HG03469 (cell line): ENCODE results near the gene STEAP1B.
"Not testable (repeated sequence)": the region's sequence is repeated elsewhere in the genome, so short reads cannot be mapped to it uniquely, and the experiment has no call there.

Experiments
- ATAC-seq: cut with Tn5 transposase; IDR thresholded peaks from one replicate; pipeline ENCODE4 v1.9.1; 2021; ENCODE audit warnings: mild to moderate bottlenecking, moderate library complexity, moderate number of reproducible peaks; ENCODE audit not compliant: unreplicated experiment

Gene STEAP1B

DNA sequence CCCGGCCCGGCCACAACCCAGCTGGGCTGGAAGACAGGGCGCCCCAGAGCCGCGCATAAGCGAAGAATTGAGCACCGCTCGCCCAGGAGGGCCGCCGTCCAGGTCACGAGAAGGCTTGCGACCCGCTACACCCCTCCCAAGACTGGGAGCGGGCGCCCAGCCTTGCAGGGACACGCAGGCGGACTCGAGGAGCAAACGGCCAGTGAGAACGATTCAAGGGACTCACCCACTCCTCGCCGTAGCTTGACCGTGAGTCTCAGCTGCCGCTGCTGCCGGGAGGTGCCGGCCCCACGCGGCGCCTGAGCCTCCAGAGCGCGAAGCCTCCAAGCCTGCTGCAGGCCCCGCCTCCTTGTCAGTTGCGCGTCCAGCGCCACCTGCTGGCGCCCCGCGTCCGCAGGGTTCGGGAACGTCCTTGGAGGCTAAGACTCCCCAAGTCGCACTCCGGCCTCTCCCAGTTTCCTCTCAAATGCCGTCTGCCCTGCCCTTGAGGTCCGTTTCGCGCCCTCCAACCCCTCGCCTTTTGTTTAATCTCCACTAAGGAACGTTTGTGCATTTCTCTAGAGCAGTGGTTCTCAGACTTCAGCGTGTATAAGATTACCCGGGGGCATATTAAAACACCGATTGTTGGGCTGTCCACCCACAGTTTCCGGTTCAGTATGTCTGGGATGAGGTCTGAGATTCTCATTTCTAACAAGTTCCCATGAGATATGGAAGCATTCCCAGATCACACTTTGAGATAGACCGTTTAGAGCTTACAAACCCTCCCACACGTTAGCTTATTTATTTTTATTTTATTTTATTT, at the start of gene STEAP1B:
Gene STEAP1B (minus strand): TSS at position 301 of the 802 bp plus-strand sequence. CDS start 5,333 bp downstream, outside the sequence.
- peak; percentile 93 for ATAC-seq

DNA sequence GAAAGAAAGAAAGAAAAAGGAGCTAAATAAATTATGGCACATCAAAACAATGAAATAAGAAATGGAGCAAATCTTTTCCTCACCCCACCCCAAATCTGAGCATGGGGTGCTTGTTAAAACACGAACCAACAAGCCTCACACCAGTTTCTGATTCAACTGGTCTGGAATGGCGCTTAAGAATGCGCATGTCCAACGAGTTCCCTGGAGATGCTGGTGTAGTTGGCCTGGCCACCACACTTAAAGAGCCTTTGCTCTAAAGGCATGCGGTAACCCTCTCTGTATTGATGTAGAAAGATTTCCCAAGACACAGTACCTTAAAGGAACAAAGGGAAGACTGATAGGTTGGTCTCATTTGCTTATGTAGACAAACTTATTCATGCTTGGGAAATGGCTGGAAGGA, 49.1 kb upstream of the STEAP1B start:
- ATAC-seq: no peak

DNA sequence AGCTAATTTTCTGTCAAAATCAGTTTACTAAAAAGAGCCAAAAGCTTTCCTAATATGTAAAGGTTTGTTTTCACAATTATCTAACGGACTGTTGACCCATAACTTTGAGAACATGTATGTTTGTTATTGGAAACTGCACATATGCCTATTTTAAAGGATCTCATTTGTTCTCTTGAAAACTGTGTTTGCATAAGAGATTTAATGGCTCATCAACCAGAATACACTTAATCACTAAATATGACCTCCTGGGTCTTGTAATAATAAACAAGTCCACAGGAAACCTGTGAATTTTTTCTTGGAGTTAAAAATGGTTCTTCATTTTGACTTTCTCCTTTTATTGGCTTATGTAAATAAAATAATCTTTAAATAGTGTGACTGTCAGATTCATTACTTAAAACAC, 48.3 kb upstream of the STEAP1B start:
- ATAC-seq: no peak

DNA sequence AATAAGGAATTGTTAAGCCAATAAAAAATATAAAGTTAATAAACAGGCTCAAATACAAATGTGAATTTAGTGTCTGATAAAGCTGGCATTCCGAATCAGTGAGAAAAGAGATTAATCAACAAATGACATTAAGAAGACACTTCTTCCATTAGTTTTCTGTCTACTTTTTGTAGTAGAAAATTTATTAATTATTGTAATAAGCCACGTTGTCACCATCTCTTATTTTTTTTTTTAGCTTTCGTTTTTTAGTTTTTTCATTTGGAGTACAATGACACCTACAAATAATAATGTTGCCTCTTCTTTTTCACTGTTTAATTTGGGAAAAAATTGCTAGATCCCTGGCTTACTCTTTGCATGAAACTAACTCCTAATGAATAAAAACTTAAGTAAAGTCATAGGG, 46.8 kb upstream of the STEAP1B start:
- no peak for ATAC-seq

DNA sequence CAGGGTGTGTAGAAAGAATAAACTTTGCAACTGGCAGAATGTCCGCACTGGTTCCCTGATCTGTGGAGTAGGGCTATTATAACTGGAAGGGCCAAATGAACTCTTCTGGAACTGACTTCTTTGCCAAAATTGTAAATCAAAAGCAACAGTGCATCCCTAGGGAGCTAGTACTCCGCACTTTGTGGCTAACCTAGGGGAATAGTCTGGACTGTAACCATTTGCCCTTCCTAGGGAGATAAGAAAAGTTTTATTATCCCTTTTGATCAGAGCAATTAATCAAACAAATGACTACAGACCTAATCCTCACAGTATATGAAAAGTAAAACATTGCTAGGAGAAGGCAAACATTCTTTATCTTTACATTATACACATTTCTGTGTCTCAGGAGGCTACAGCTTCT, 45.5 kb upstream of the STEAP1B start:
- ATAC-seq: no peak

DNA sequence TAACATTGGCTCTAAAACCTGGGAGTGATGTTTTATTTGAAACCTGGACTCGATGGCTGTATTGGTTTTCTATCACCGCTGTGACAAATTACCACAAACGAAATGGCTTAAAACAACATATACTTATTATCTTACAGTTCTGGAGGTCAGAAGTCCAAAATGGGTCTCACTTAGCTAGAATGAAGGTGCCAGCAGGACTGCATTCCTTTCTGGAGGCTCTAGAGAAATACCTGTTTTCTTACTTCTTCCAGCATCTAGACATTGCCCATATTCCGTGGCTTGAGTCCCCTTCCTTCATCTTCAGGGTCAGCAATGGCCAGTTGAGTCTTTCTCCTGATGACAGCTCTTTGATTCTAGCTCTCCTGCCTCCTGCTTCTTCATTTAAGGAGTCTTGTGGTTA, 44.3 kb upstream of the STEAP1B start:
- no peak for ATAC-seq

DNA sequence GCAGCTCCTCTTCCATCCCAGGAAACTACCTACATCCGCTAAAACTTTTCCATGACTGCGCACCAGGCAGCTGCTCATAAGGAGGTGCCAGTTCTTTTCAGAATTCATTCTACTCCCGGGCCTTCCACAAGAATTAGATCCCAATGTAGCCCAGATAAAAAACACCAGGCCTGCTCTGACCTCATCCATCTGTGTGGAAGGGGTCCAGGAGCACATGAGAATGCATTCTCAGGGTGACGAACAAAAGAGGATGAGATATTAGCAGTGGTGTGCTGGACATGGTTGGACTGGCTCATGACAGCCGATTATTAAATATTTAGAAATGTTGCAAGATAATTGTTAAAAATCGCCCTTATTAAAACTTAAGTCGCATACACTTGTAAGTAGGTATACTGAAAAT, 43.2 kb upstream of the STEAP1B start:
- ATAC-seq: no peak

DNA sequence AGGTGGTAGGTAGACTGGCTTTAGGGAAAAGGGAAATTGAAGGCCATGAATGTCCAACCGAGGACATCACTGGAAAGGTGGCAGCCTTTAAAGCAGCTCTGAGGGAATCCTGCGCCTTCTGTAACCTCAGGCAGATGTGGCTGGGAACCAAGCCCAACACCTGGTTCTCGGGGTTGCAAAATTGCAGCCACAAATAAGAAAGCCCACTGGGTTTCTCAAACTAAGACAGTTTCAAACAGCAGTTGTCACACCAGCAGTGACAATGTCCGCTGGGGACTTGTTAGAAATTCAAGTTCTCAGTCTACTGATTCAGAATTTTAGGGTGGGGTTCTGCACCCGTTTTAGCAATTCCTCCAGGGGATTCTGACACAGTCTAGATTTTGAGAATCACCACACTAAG, 42.7 kb upstream of the STEAP1B start:
- no peak for ATAC-seq

DNA sequence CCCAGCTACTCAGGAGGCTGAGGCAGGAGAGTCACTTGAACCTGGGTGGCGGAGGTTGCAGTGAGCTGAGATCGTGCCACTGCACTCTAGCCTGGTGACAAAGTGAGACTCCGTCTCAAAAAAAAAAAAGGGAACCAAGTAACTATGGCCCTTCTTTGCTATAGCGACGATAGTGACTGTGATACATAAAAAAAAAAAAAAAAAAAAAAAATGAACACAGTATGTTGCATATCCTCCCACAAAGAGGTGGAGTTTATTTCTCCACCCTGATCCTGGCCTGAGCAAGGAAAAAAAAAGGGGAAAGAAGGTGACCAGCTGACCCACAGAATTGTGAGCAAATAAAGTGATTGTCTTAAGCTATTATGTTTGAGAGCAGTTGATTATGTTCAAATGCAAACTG, 42.3 kb upstream of the STEAP1B start:
- no peak for ATAC-seq

DNA sequence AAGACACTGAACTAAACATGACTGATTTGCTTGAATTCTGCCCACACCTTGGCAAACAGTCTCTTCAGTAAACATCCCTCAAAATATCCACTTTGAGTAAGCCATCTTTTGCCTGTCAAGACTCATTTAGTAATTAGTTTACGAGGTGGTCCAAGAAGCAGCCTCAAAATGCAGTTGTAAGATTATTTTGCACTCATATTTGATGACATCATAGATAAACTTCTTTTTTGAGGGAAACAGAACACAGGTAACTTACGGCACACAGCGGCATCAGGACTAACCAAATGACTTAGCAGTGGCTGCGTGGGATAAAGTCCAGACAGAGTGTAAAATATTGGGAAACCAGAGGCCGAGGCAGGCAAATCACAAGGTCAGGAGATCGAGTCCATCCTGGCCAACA, 41.8 kb upstream of the STEAP1B start:
- ATAC-seq: no peak

DNA sequence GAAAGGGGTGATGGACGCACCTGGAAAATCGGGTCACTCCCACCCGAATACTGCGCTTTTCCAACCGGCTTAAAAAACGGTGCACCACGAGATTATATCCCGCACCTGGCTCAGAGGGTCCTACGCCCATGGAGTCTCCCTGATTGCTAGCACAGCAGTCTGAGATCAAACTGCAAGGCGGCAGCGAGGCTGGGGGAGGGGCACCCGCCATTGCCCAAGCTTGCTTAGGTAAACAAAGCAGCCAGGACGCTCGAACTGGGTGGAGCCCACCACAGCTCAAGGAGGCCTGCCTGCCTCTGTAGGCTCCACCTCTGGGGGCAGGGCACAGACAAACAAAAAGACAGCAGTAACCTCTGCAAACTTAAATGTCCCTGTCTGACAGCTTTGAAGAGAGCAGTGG, 28.5 kb upstream of the STEAP1B start:
- ATAC-seq: not testable (repeated sequence)

DNA sequence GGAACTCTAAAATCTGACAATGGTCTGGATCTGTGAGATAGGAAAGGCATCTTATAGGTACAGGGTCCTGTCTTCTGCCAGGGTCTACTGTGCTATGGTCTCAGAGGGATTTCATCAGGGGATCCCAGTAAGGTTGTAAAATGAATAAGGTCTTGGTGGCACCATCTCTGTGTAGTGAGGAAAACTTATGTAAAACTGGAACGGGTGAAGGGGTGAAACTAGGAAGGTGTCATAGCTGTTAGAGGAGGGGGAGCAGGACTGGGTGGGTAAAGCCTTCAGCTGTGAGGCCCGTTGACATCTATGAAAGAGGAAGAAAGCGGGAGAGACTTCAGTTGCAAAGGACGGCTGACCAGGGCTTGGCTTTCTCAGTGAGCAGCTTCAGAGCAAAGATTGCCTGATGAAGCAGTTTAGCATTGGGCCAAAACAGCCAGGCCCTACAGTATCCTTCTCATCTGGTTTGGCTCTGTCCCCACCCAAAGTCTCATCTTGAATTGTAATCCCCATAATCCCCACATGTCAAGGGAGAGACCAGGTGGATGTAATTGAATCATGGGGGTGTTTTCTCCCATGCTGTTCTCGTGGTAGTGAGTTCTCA, 24.5 kb upstream of the STEAP1B start:
- not testable (repeated sequence) for ATAC-seq

DNA sequence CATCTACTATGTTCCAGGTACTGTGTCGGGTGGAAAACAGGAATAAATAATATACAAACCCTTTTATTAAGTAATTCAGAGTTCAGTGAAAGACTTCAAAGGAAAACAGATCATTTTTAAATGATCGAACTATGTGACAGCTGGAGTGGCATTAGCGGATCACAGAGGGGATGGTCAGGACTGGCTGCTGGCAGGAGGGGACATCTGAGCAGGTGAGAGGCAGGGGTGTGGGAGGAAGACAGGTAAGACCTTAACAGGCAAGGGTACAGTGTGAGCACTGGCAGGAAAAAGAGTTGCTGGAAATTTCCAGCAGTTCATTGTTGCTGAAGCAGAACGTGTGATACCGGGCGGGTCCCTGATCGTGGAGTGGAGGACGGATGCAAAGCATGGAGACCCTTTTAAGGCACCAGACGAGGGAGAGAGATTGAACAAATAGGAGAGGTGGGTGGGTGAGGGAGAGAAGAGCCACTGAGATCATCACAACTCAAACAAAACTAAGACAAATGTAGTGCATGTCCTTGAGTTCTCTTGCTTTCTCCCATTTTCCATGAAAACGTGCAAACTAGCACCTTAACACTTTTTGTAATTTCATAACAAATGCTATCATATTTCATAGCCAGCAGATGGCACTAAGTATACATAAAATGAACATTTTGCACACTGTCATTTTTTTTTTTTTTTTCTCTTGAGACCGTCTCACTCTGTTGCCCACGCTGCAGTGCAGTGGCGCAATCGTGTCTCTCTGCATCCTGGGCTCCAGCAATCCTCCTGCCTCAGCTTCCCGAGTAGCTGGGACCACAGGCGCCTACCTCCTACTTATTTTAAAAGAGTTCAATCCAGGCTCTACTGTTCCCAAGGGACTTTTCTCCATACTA, 23.7 kb upstream of the STEAP1B start:
- not testable (repeated sequence) for ATAC-seq

DNA sequence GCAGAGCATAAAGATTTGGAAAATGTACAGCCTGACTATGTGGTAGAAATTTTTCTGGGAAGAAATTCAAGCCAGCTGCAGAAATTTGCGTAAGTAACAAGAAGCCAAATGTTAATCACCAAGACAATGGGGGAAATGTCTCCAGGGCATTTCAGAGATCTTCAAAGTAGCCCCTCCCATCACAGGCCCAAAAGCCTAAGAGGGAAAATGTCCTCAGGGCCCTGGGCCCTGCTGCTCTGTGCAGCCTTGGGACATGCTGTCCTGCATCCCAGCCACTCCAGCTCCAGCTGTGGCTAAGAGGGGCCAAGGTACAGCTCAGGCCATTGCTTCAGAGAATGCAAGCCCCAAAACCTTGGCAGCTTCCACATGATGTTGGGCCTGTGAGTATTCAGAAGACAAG, 19.6 kb upstream of the STEAP1B start:
- ATAC-seq: not testable (repeated sequence)

DNA sequence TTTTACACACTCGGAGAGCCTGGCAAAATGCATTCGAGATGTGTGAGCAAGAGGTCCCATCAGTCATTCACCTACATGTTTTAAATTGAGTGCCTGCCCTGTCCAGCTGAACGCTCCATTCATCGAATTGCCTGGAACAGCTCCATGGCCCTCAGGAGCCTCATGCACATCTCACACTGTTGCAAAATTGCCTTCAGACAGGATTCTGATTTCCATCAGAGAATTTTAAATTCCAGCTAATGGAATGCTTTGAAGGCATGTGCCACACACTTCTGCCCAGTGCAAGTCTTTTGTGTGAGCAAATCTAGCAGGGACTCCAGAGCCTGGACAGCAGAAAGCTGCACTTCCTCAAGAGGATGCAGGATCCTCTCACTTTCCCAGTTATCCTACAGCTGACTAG, 17.0 kb upstream of the STEAP1B start:
- ATAC-seq: not testable (repeated sequence)

DNA sequence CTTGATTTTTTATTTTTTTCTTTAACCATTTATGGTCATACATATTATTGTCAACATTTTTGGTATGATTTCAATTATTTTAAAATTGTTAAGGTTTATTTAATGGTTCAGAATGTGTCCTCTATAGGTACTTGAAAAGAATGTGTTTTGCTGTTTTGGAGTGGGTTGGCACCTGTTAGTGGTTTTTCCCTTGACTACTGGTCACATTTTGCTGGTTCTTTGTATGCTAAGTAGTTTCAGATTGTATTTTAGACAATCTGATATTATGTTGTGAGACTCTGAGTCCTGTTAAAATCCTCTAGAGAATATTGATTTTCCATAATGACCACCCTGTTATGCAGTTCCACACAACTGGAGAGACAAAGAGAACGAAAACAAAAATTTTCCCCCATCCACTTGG, 15.0 kb upstream of the STEAP1B start:
- not testable (repeated sequence) for ATAC-seq

DNA sequence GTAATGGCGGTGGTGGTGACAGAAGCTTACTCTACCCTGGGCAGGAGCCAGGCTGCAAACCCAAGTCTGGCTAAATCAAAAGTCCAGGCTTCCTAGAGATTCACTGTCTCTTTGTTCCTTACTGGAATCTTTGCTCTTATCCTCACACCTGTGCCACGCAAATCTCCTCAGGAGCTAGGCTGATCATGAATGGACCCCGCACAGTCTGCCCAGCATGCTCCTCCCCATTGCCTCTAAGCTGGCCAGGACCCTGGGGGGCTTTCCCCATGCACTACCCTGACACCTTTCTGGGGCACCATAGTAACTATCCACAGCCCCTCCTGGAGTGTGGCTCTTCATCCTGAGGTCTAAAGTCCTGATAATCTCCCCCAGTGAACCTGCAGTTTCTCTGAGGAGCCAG, 7.3 kb upstream of the STEAP1B start:
- ATAC-seq: not testable (repeated sequence)

DNA sequence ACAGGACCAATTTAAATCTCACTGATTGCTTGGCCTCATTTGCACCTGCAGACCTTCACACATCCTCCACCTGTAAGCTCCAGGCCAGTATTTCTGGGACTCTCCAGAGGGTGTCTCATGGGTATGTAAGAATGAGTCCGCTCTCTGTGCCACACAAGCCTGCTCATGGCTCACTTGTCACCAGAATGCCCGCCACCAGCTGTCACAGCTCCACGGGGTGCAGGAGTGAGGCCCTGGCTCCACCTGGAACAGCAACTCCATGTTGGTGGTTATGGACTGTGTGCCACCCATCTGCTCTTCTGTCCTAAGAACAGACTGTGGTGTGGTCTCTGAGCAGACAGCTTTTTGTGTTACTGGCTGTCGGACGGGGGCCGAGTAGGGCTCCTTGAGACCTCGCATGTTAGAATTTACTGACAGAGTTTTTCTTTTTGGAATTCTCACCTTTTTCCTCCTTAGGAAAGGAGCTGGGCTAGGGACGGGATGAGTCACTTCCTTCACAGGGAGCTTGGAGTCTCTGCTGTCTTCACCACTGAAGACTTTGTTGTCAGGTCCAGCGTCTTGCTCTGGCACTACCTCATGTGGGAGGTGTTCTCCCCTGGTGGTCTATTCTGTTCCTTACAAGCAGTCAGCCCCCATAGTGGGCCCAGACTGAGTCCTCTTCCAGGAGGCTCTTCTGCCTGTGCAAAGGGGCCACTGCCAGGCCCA, 6.5 kb upstream of the STEAP1B start:
- ATAC-seq: not testable (repeated sequence)

DNA sequence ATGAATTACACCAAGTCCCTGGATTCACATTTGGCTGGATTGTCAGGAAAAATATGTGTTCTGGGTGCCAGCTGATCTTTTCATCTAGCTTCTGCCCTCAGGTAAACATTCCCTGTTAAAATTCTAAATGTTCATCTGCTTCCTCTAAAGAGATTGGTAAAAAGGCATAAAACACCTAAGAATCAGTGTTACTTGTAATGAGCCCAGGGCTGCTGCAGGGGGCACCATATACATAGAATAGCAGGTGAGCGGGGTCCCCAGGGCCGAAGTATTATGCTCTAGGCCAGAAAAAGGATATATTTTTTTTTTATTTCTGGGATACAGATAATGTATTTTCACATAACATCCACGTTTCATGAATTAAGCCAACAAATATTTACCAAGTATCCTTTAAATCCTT, 4.5 kb upstream of the STEAP1B start:
- not testable (repeated sequence) for ATAC-seq

DNA sequence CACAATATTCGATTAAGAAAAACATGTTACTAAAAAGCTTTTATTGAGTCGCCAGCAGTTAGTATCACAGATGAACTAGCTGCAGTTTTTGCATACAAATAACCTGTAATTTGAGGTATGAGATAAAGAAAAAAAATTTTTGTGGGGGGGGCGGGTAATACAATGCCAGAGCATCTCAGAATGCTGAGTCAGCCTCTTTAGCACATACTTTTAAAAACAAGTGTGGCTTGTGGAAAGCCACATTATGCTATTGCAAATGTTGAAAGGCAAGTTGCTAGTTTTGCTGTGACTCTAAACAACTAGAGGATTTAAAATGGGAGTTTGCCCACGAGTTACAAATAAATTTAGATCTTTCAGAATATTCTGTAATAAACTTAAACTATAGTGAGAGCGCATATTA, 2.1 kb upstream of the STEAP1B start:
- ATAC-seq: not testable (repeated sequence)

DNA sequence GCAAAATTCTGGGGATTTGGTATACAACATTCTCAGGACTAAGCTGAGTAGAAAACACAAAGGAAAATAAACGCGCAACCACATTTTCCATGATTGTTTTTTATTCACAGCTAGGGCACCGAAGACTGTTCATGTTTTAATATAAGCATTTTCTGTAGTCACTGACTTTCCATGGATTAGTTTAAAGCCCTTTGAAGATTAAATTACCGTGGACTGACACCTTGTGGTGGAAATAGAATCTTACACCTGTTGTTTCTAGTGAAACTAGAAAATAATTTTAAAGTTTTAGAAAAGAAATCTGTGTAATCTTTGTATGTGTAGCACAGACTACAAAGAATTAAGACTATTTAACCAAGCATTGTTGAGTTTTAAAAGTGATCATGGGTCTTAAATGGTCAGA, 1.3 kb upstream of the STEAP1B start:
- not testable (repeated sequence) for ATAC-seq
